Measurements from ENCODE around the gene MGMT. TPM values are rescaled to one million over a fixed set of nuclear protein-coding genes. Genes with fewer than 3 reads are reported as not detected.

The MGMT gene
- total RNA-seq, 2 experiments from 2014 or later: 20.9 to 23.3 TPM

DNA sequence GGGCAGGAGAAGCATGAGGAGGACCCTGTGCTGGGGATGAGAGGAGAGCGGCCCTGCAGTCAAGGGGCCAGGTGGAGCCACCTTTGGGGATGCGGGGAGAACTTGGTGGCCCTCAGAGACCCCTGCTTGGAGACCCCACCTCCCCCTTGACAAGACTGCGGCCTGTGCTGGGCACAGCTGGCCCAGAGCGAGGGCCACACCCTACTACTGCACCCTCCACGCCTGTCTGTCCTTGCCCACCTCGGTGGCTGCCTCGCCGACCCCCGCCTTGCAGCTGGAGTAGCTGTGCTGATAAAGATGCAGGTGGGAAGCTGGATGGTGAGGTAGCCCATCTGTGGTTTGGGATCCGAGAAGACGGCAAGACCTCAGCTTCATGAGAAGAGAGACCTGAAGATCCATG is 186.8 kb downstream of the MGMT start:
- H3K36me3 Mint-ChIP-seq: peaks cover 7% of the 10 kb centered on the region
- no peak for DNase-seq
- H3K4me3 Mint-ChIP-seq: no peak overlapping the region
- no peaks in the 10 kb centered on the region for H3K9me3 Mint-ChIP-seq
- H3K27me3 Mint-ChIP-seq: no peaks in the 10 kb centered on the region
- no peak overlapping the region for H3K27ac Mint-ChIP-seq
- no peaks in the 10 kb centered on the region for H3K4me1 Mint-ChIP-seq

GRCh38 chr10:129654461-129654860 is 187.4 kb downstream of the MGMT start:
- DNase-seq: no peak
- peaks cover 7% of the 10 kb centered on the region for H3K36me3 Mint-ChIP-seq
- H3K9me3 Mint-ChIP-seq: no peaks in the 10 kb centered on the region
- H3K27ac Mint-ChIP-seq: no peak overlapping the region
- H3K4me3 Mint-ChIP-seq: no peak overlapping the region
- H3K27me3 Mint-ChIP-seq: no peaks in the 10 kb centered on the region
- H3K4me1 Mint-ChIP-seq: no peaks in the 10 kb centered on the region

DNA sequence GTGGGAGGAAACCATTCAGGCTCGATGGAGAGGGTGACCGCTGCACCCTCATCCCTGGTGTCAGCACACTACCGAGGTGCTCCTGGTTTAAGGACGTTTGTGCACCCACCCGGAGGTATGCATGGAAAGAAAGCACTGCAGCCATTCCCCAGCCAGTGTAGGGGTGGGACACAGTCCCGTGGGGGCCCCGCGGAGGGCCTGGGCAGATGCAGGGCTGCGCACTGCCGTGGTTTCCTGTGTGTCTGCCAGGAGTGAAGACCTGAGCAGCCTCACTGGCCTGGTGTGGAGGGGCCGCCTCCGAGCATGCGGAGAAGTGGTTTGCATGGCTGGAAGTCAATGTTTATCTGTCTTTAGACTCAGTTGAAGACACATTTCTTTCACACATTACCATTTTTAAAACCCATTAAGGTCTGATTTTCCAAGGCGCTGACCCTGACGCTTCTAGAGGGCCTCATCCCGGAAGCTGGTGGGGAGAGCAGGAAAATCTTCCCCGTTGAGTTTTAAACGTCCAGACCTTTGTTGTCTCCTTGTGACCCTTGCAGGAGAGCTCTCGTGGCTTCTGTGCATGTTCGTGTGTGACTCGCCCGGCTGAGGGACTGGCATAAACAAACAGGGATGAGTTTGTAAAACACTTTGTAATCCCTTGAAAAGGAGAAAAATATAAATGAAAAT is 188.1 kb downstream of the MGMT start:
- Mint-ChIP-seq H3K36me3 (peaks cover 8% of the 10 kb centered on the region), H3K27ac (no peak overlapping the region), H3K4me1 (no peaks in the 10 kb centered on the region), H3K4me3 (no peak overlapping the region), H3K9me3 (peaks cover 2% of the 10 kb centered on the region), H3K27me3 (no peaks in the 10 kb centered on the region)
- no peak for DNase-seq

GRCh38 chr10:129655679-129656031 is 188.6 kb downstream of the MGMT start:
- H3K27ac Mint-ChIP-seq: no peak overlapping the region
- H3K4me1 Mint-ChIP-seq: no peaks in the 10 kb centered on the region
- H3K9me3 Mint-ChIP-seq: peaks cover 2% of the 10 kb centered on the region
- no peaks in the 10 kb centered on the region for H3K27me3 Mint-ChIP-seq
- no peak for DNase-seq
- H3K4me3 Mint-ChIP-seq: no peak overlapping the region
- peaks cover 10% of the 10 kb centered on the region for H3K36me3 Mint-ChIP-seq

GRCh38 chr10:129656642-129657041 is 189.6 kb downstream of the MGMT start:
- Mint-ChIP-seq H3K36me3 (peaks cover 13% of the 10 kb centered on the region), H3K4me1 (no peaks in the 10 kb centered on the region), H3K27ac (no peak overlapping the region), H3K9me3 (peaks cover 5% of the 10 kb centered on the region), H3K27me3 (no peaks in the 10 kb centered on the region), H3K4me3 (no peak overlapping the region)
- no peak for DNase-seq

- Mint-ChIP-seq H3K27me3 (no peaks in the 10 kb centered on the region), H3K36me3 (peaks cover 16% of the 10 kb centered on the region), H3K9me3 (peaks cover 8% of the 10 kb centered on the region), H3K4me1 (no peaks in the 10 kb centered on the region), H3K4me3 (no peak overlapping the region), H3K27ac (no peak overlapping the region)
- DNase-seq: no peak
Observed at GRCh38 chr10:129657297-129658017, 190.4 kb downstream of the MGMT start.

- Mint-ChIP-seq H3K36me3 (peaks cover 24% of the 10 kb centered on the region), H3K27me3 (no peaks in the 10 kb centered on the region), H3K4me1 (no peaks in the 10 kb centered on the region), H3K9me3 (peaks cover 13% of the 10 kb centered on the region), H3K27ac (no peak overlapping the region), H3K4me3 (no peak overlapping the region)
- no peak for DNase-seq
Observed at GRCh38 chr10:129658376-129659072, 191.5 kb downstream of the MGMT start.

GRCh38 chr10:129659508-129660268 is 192.6 kb downstream of the MGMT start:
- Mint-ChIP-seq H3K4me1 (no peaks in the 10 kb centered on the region), H3K9me3 (peaks cover 21% of the 10 kb centered on the region), H3K36me3 (peaks cover 32% of the 10 kb centered on the region), H3K27ac (no peak overlapping the region), H3K4me3 (no peak overlapping the region), H3K27me3 (no peaks in the 10 kb centered on the region)
- DNase-seq: no peak

- H3K4me3 Mint-ChIP-seq: no peak overlapping the region
- H3K4me1 Mint-ChIP-seq: no peaks in the 10 kb centered on the region
- H3K27me3 Mint-ChIP-seq: no peaks in the 10 kb centered on the region
- H3K9me3 Mint-ChIP-seq: peaks cover 26% of the 10 kb centered on the region
- no peak for DNase-seq
- peaks cover 37% of the 10 kb centered on the region for H3K36me3 Mint-ChIP-seq
- H3K27ac Mint-ChIP-seq: no peak overlapping the region
Observed at GRCh38 chr10:129660569-129660968, 193.5 kb downstream of the MGMT start.

- H3K27me3 Mint-ChIP-seq: no peaks in the 10 kb centered on the region
- no peak for DNase-seq
- H3K9me3 Mint-ChIP-seq: peaks cover 27% of the 10 kb centered on the region
- no peaks in the 10 kb centered on the region for H3K4me1 Mint-ChIP-seq
- peaks cover 47% of the 10 kb centered on the region for H3K36me3 Mint-ChIP-seq
- no peak overlapping the region for H3K4me3 Mint-ChIP-seq
- H3K27ac Mint-ChIP-seq: no peak overlapping the region
Observed at GRCh38 chr10:129662426-129662825, 195.4 kb downstream of the MGMT start.

GRCh38 chr10:129670124-129670523 is 203.1 kb downstream of the MGMT start:
- H3K27me3 Mint-ChIP-seq: no peaks in the 10 kb centered on the region
- no peak for DNase-seq
- H3K4me1 Mint-ChIP-seq: peaks cover 1% of the 10 kb centered on the region
- no peak overlapping the region for H3K4me3 Mint-ChIP-seq
- H3K27ac Mint-ChIP-seq: no peak overlapping the region
- peaks cover 40% of the 10 kb centered on the region for H3K36me3 Mint-ChIP-seq
- peaks cover 12% of the 10 kb centered on the region for H3K9me3 Mint-ChIP-seq

- Mint-ChIP-seq H3K36me3 (peaks cover 28% of the 10 kb centered on the region), H3K27me3 (no peaks in the 10 kb centered on the region), H3K27ac (no peak overlapping the region), H3K4me1 (peaks cover 1% of the 10 kb centered on the region), H3K9me3 (peaks cover 5% of the 10 kb centered on the region), H3K4me3 (no peak overlapping the region)
- no peak for DNase-seq
Observed at GRCh38 chr10:129673292-129673691, 206.3 kb downstream of the MGMT start.

DNA sequence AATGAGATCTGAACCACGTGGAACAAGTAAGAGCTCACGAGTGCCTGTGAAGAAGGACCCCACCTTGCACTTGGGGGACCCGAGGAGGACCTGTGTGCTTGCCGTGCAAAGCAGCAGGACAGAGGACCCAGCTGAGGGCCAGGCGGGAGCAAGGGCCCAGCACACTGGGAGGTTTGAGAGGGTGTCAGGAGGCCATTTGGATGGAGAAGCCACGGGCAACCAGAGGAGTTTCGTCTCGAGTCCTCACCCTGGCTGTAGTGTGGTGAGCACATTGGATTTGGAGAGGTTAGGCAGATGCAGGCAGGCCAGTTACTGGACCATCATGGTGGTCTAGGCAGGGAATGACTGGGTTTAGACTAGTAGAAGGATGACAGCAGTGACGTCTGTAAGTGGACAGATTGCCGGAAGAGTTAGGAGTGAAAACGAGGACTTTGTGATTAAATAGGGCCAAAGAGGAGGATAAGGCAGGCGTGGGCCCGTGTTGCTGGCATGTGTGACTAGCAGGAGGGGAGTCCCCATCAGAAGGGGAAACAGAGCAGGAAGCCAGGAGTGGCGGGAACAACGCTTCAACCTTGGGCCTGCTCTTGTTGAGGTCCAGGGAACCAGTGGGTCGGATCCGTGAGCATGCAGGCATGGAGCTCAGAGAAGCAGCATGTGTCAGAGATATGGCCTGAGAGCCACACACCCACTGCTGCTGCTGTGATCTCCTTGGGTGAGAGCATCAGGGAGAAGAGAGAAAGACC is 208.2 kb downstream of the MGMT start:
- H3K4me3 Mint-ChIP-seq: no peak overlapping the region
- no peak for DNase-seq
- no peaks in the 10 kb centered on the region for H3K9me3 Mint-ChIP-seq
- no peaks in the 10 kb centered on the region for H3K27me3 Mint-ChIP-seq
- peaks cover 1% of the 10 kb centered on the region for H3K4me1 Mint-ChIP-seq
- peaks cover 29% of the 10 kb centered on the region for H3K36me3 Mint-ChIP-seq
- no peak overlapping the region for H3K27ac Mint-ChIP-seq

DNA sequence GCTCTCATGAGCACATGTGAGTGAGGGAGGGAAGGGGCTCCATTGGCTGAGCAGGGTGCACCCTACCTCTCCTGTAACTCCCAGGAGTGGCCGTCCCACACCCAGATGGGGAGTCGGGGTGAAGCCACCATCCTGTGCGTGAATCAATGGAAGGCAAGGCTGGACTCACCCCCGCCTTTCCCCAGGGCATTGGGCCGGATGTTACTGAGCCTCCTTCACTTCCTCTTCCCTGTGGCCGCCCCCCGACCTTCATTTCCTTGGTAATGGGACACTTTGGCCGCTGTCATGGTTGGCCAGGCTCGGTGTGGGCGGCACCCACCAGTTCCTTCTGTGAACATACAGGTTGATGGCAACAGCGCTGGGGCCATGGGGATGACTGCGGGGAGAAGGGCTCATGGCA is 209.0 kb downstream of the MGMT start:
- no peaks in the 10 kb centered on the region for H3K9me3 Mint-ChIP-seq
- H3K36me3 Mint-ChIP-seq: peaks cover 35% of the 10 kb centered on the region

More for the DNA sequence above, 209.0 kb downstream of the MGMT start:
- H3K4me1 Mint-ChIP-seq: peaks cover 4% of the 10 kb centered on the region
- H3K27ac Mint-ChIP-seq: no peak overlapping the region
- DNase-seq: no peak
- H3K4me3 Mint-ChIP-seq: no peak overlapping the region
- H3K27me3 Mint-ChIP-seq: no peaks in the 10 kb centered on the region

Data from activated naive CD8-positive, alpha-beta T cell treated with anti-CD3 and anti-CD28 coated beads for 36 hours (primary cell).